ENCODE measurements around the gene ACTR3.

DNA sequence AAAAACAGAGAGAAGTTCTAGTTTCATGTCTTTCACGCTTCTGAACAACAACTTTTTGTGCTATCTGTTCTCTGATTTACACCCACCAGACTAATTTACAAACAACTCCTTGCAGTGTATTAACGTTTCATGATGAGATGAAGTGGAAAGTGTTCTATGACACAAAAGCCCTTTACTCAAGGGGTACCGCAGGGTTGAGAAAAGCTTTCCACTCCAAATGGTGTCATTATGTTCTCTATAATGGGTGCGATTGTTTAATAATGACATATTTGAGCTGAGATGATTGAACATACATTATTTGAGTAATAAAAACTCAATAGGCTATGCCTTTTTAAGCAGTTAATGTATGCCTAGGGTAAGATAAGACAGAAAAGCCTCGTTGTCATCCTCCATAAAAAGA, 76.3 kb downstream of the ACTR3 start:
- TF ChIP-seq, protein P1, sequence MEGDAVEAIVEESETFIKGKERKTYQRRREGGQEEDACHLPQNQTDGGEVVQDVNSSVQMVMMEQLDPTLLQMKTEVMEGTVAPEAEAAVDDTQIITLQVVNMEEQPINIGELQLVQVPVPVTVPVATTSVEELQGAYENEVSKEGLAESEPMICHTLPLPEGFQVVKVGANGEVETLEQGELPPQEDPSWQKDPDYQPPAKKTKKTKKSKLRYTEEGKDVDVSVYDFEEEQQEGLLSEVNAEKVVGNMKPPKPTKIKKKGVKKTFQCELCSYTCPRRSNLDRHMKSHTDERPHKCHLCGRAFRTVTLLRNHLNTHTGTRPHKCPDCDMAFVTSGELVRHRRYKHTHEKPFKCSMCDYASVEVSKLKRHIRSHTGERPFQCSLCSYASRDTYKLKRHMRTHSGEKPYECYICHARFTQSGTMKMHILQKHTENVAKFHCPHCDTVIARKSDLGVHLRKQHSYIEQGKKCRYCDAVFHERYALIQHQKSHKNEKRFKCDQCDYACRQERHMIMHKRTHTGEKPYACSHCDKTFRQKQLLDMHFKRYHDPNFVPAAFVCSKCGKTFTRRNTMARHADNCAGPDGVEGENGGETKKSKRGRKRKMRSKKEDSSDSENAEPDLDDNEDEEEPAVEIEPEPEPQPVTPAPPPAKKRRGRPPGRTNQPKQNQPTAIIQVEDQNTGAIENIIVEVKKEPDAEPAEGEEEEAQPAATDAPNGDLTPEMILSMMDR (IDR thresholded peaks at IDR 0.05), result no peak
- TF ChIP-seq POLR2A (IDR thresholded peaks at IDR 0.05), result no peak
